CD4-positive, alpha-beta T cell (primary cell): ENCODE measurements around the gene DCTN1. TPM values are rescaled to one million over a fixed set of nuclear protein-coding genes. Genes with fewer than 3 reads are reported as not detected.

Source experiments
- ATAC-seq: fragments of 200-7000 bp; cut with Tn5 transposase; one replicate; pipeline ENCODE4 v1.10.0; 2022; ENCODE audit warnings: mild to moderate bottlenecking; ENCODE audit not compliant: poor library complexity
- CTCF ChIA-PET: fragments of 350-600 bp; sonication (Branson Sonifier 250); formaldehyde crosslinking; loops from one replicate; lab custom pipeline; 2021; ENCODE audit warnings: antibody characterized with exemption, inconsistent platforms; lab: Charles Lee
- POLR2A ChIA-PET: fragments of 350-600 bp; sonication (Branson Sonifier 250); formaldehyde crosslinking; loops from one replicate; lab custom pipeline; 2021; ENCODE audit warnings: antibody characterized with exemption, inconsistent platforms; lab: Charles Lee
- DNase-seq, 14 experiments: peaks; one replicate each; pipeline ENCODE4 v3.0.0-alpha.2; 2013 to 2020; ENCODE audit warnings: mixed read lengths in 2 of 14
- H3K27ac ChIP-seq, 2 donors: one replicate each; pipeline versions ENCODE4 v1.5.1 to v1.7.0; 2013; ENCODE audit warnings: low read length in 2 of 2, low read depth in 1 of 2, mild to moderate bottlenecking in 1 of 2
- H3K27me3 ChIP-seq, 2 experiments: 1 replicate in 1 of 2; 2 replicates in 1 of 2; pipeline versions ENCODE4 v1.6.1 to v1.7.0; 2013; ENCODE audit warnings: low read length in 2 of 2, control low read depth in 1 of 2, mild to moderate bottlenecking in 1 of 2, moderate library complexity in 1 of 2; ENCODE audit not compliant: insufficient read depth in 2 of 2, control insufficient read depth in 1 of 2
- H3K36me3 ChIP-seq: one replicate; pipeline ENCODE4 v1.6.1; 2013; ENCODE audit warnings: low read length, control low read depth; ENCODE audit not compliant: insufficient read depth
- H3K4me1 ChIP-seq: one replicate; pipeline ENCODE4 v1.6.1; 2013; ENCODE audit warnings: low read length, control low read depth; ENCODE audit not compliant: insufficient read depth
- H3K4me3 ChIP-seq: one replicate; pipeline ENCODE4 v1.5.1; 2013; ENCODE audit warnings: mild to moderate bottlenecking, low read length, moderate library complexity
- H3K9me3 ChIP-seq, 2 experiments: 1 replicate in 1 of 2; 2 replicates in 1 of 2; pipeline versions ENCODE4 v1.6.1 to v1.7.0; 2013; ENCODE audit warnings: low read length in 2 of 2, mild to moderate bottlenecking in 2 of 2, control low read depth in 1 of 2, moderate library complexity in 1 of 2; ENCODE audit not compliant: control insufficient read depth in 1 of 2, insufficient read depth in 1 of 2
- H3K27ac Mint-ChIP-seq: one replicate; pipeline ENCODE4 v1.8.0; 2020; ENCODE audit warnings: mixed read lengths
- H3K27me3 Mint-ChIP-seq: one replicate; pipeline ENCODE4 v1.8.0; 2021; ENCODE audit warnings: mixed read lengths
- H3K36me3 Mint-ChIP-seq: one replicate; pipeline ENCODE4 v1.8.0; 2021; ENCODE audit warnings: low read depth, mixed read lengths
- H3K4me1 Mint-ChIP-seq: one replicate; pipeline ENCODE4 v1.8.0; 2021; ENCODE audit warnings: low read depth, mixed read lengths
- H3K4me3 Mint-ChIP-seq: one replicate; pipeline ENCODE4 v1.8.0; 2020; ENCODE audit warnings: mild to moderate bottlenecking, mixed read lengths
- H3K9me3 Mint-ChIP-seq: one replicate; pipeline ENCODE4 v1.8.0; 2020; ENCODE audit warnings: mixed read lengths
- CTCF ChIP-seq: fragments of 200-600 bp; IDR thresholded peaks from one replicate; pipeline ENCODE4 v1.8.0; 2022; ENCODE audit warnings: antibody characterized with exemption, mild to moderate bottlenecking
- intact Hi-C, 2 experiments: fragments of 100-400 bp; cut with DNase I in 1 of 2; cut with micrococcal nuclease in 1 of 2; formaldehyde crosslinking; loops; one replicate each; pipeline versions ENCODE4 v1.15.1 to v1.9.0; 2023 to 2025; cut with DNase I, micrococcal nuclease
- total RNA-seq, 174 experiments: library from RNA in 2 of 174; stranded (reverse) in 2 of 174; gene quantifications; one replicate each; pipeline ENCODE4 v1.2.3 and lab custom pipeline; 2021 to 2026

Gene DCTN1
- total RNA-seq, 2 experiments from 2014 or later, result 51.4 to 60.7 TPM

GRCh38 chr2:74317701-74318100 lies 62.4 kb downstream of the DCTN1 start:
- intact Hi-C loops, result no loop called here
- ChIA-PET CTCF (no interaction called here), POLR2A (no interaction called here)
- Mint-ChIP-seq H3K9me3 (no peaks in the 10 kb centered on the region), H3K27ac (no peak overlapping the region), H3K27me3 (no peaks in the 10 kb centered on the region), H3K4me3 (no peak overlapping the region), H3K36me3 (peaks cover 31% of the 10 kb centered on the region), H3K4me1 (no peaks in the 10 kb centered on the region)
- Histone ChIP-seq H3K27me3 (no peaks in the 10 kb centered on the region), H3K4me3 (no peak overlapping the region), H3K27ac (no peak overlapping the region), H3K36me3 (no peaks in the 10 kb centered on the region), H3K9me3 (no peaks in the 10 kb centered on the region), H3K4me1 (no peaks in the 10 kb centered on the region)
- ATAC-seq (no peak), DNase-seq (no peak)
- no peak for TF ChIP-seq CTCF

- Histone ChIP-seq H3K27me3 (no peaks in the 10 kb centered on the region), H3K4me3 (no peak overlapping the region), H3K36me3 (no peaks in the 10 kb centered on the region), H3K4me1 (no peaks in the 10 kb centered on the region), H3K9me3 (no peaks in the 10 kb centered on the region), H3K27ac (no peak overlapping the region)
- no peak for DNase-seq
- no peaks in the 10 kb centered on the region for H3K27me3 Mint-ChIP-seq
- no peaks in the 10 kb centered on the region for H3K9me3 Mint-ChIP-seq
- TF ChIP-seq CTCF, result no peak
- H3K4me1 Mint-ChIP-seq, result no peaks in the 10 kb centered on the region
- H3K36me3 Mint-ChIP-seq, result peaks cover 33% of the 10 kb centered on the region
- H3K27ac Mint-ChIP-seq, result no peak overlapping the region
- H3K4me3 Mint-ChIP-seq, result no peak overlapping the region
- ChIA-PET CTCF (interaction anchor here (1.4 kb wide), 1 partner anchor 19 kb away, joined by 4 read pairs; no protein-coding TSS in a partner anchor), POLR2A (no interaction called here)
- no peak for ATAC-seq
- intact Hi-C loops, result no loop called here
Observed at GRCh38 chr2:74316627-74317295, 63.4 kb downstream of the DCTN1 start.

- ChIA-PET POLR2A (no interaction called here), CTCF (interaction anchor here (0.6 kb wide), 1 partner anchor 21 kb away, joined by 3 read pairs; no protein-coding TSS in a partner anchor)
- H3K9me3 ChIP-seq, result no peaks in the 10 kb centered on the region
- peaks cover 32% of the 10 kb centered on the region for H3K36me3 Mint-ChIP-seq
- ATAC-seq (no peak), DNase-seq (no peak)
- H3K27ac ChIP-seq, result no peak overlapping the region
- H3K27me3 Mint-ChIP-seq, result no peaks in the 10 kb centered on the region
- no peaks in the 10 kb centered on the region for H3K27me3 ChIP-seq
- H3K4me1 Mint-ChIP-seq, result no peaks in the 10 kb centered on the region
- TF ChIP-seq CTCF, result no peak
- intact Hi-C loops, result no loop called here
- no peak overlapping the region for H3K4me3 ChIP-seq
- no peaks in the 10 kb centered on the region for H3K36me3 ChIP-seq
- no peaks in the 10 kb centered on the region for H3K4me1 ChIP-seq
- no peaks in the 10 kb centered on the region for H3K9me3 Mint-ChIP-seq
- H3K4me3 Mint-ChIP-seq, result no peak overlapping the region
- H3K27ac Mint-ChIP-seq, result no peak overlapping the region
Observed at GRCh38 chr2:74314107-74314506, 66.0 kb downstream of the DCTN1 start.
